B cell (primary cell): ENCODE results near the gene ZNF524. TPM values are rescaled to one million over a fixed set of nuclear protein-coding genes. Genes with fewer than 3 reads are reported as not detected.
A peak's percentile ranks its signal among the peaks of the same experiment; 100 is the strongest.

Source experiments
- ATAC-seq: fragments of 200-7000 bp; cut with Tn5 transposase; one replicate; pipeline ENCODE4 v1.10.0; 2021; ENCODE audit warnings: low read depth, mild to moderate bottlenecking, moderate number of reproducible peaks, moderate library complexity
- CTCF ChIA-PET: fragments of 350-600 bp; sonication (Branson Sonifier 250); formaldehyde crosslinking; loops from one replicate; lab custom pipeline; 2021; ENCODE audit warnings: antibody characterized with exemption, inconsistent platforms; lab: Charles Lee
- POLR2A ChIA-PET: fragments of 350-600 bp; sonication (Branson Sonifier 250); formaldehyde crosslinking; loops from one replicate; lab custom pipeline; 2021; ENCODE audit warnings: antibody characterized with exemption; lab: Charles Lee
- DNase-seq: peaks from one replicate; pipeline ENCODE4 v3.0.0; 2013
- H2AFZ ChIP-seq: 2 replicates; pipeline ENCODE4 v1.6.1; 2012; ENCODE audit warnings: mild to moderate bottlenecking, low read depth, low read length; ENCODE audit not compliant: insufficient read depth, poor library complexity, severe bottlenecking
- H3K27ac ChIP-seq, 2 donors: 1 replicate in 1 of 2; 2 replicates in 1 of 2; pipeline ENCODE4 v1.5.1; 2012 to 2013; ENCODE audit warnings: low read length in 2 of 2, mild to moderate bottlenecking in 2 of 2, moderate library complexity in 1 of 2
- H3K27me3 ChIP-seq, 4 experiments: fragments of 200-600 bp in 1 of 4; sonication (generic) in 1 of 4; replicated peaks in 1 of 4; 1 replicate in 2 of 4; 2 replicates in 2 of 4; pipeline versions ENCODE4 v1.6.1 to v1.7.0; 2013 to 2016; ENCODE audit warnings: low read length in 3 of 4, mild to moderate bottlenecking in 2 of 4, mixed read lengths in 1 of 4, moderate library complexity in 1 of 4; ENCODE audit not compliant: insufficient read depth in 4 of 4, control insufficient read depth in 3 of 4; ENCODE audit errors: control extremely low read depth in 1 of 4
- H3K36me3 ChIP-seq, 2 experiments: replicated peaks in 1 of 2; 1 replicate in 1 of 2; 2 replicates in 1 of 2; pipeline versions ENCODE4 v1.6.1 to v1.7.1; 2013; ENCODE audit warnings: low read length in 1 of 2; ENCODE audit not compliant: insufficient read depth in 2 of 2, control insufficient read depth in 1 of 2; ENCODE audit errors: control extremely low read depth in 1 of 2, extremely low read depth in 1 of 2
- H3K4me1 ChIP-seq, 2 donors: fragments of 200-600 bp in 1 of 2; sonication (generic) in 1 of 2; 1 replicate in 1 of 2; 2 replicates in 1 of 2; pipeline versions ENCODE4 v1.5.1 to v1.6.1; 2013 to 2017; ENCODE audit warnings: low read length in 2 of 2; ENCODE audit not compliant: control insufficient read depth in 2 of 2, insufficient read depth in 2 of 2
- H3K4me2 ChIP-seq: replicated peaks from 2 replicates; pipeline ENCODE3; 2012; ENCODE audit warnings: mild to moderate bottlenecking, low read depth, low read length; ENCODE audit not compliant: poor library complexity, severe bottlenecking
- H3K4me3 ChIP-seq, 5 experiments: fragments of 200-600 bp in 1 of 5; sonication (generic) in 1 of 5; 1 replicate in 3 of 5; 2 replicates in 2 of 5; pipeline versions ENCODE4 v1.5.1 to v1.7.0; 2011 to 2016; ENCODE audit warnings: low read length in 4 of 5, mild to moderate bottlenecking in 4 of 5, low read depth in 2 of 5, control low read depth in 1 of 5, moderate library complexity in 1 of 5; ENCODE audit not compliant: insufficient read depth in 1 of 5; ENCODE audit errors: control extremely low read depth in 1 of 5, extremely low read depth in 1 of 5
- H3K79me2 ChIP-seq: fragments of 200-600 bp; sonication (generic); one replicate; pipeline ENCODE4 v1.6.0; 2016; ENCODE audit warnings: low read length; ENCODE audit not compliant: control insufficient read depth, insufficient read depth
- H3K9ac ChIP-seq: fragments of 200-600 bp; sonication (generic); 2 replicates; pipeline ENCODE4 v1.6.1; 2017; ENCODE audit warnings: mild to moderate bottlenecking, low read length, moderate library complexity
- H3K9me3 ChIP-seq, 3 donors: one replicate each; pipeline versions ENCODE4 v1.6.1 to v1.7.1; 2013; ENCODE audit warnings: low read length in 2 of 3; ENCODE audit not compliant: control insufficient read depth in 2 of 3, insufficient read depth in 1 of 3; ENCODE audit errors: control extremely low read depth in 1 of 3
- H4K20me1 ChIP-seq: 2 replicates; pipeline ENCODE4 v1.6.0; 2012; ENCODE audit warnings: mild to moderate bottlenecking, low read length; ENCODE audit not compliant: insufficient read depth, control insufficient read depth, poor library complexity, severe bottlenecking
- H3K27ac Mint-ChIP-seq: one replicate; pipeline ENCODE4 v1.8.0; 2021; ENCODE audit warnings: mixed read lengths
- H3K27me3 Mint-ChIP-seq: one replicate; pipeline ENCODE4 v1.8.0; 2021; ENCODE audit warnings: mixed read lengths
- H3K4me1 Mint-ChIP-seq: one replicate; pipeline ENCODE4 v1.8.0; 2021; ENCODE audit warnings: mixed read lengths
- H3K4me3 Mint-ChIP-seq: one replicate; pipeline ENCODE4 v1.8.0; 2021; ENCODE audit warnings: mixed read lengths
- H3K9me3 Mint-ChIP-seq: one replicate; pipeline ENCODE4 v1.8.0; 2022; ENCODE audit warnings: mixed read lengths; ENCODE audit not compliant: insufficient read depth
- CTCF ChIP-seq: fragments of 200-600 bp; IDR thresholded peaks from one replicate; pipeline ENCODE4 v1.8.0; 2022; ENCODE audit warnings: antibody characterized with exemption, mild to moderate bottlenecking
- EZH2 ChIP-seq: IDR thresholded peaks from 2 replicates; pipeline ENCODE4 v1.6.1; 2012; ENCODE audit warnings: borderline replicate concordance, low read depth, mild to moderate bottlenecking, moderate library complexity, low read length; ENCODE audit not compliant: insufficient read depth, poor library complexity, severe bottlenecking
- WGBS: methylation state at CpG from one replicate; pipeline ENCODE4 v1.1.5; 2013; ENCODE audit warnings: missing lambda C conversion rate; ENCODE audit not compliant: insufficient coverage; 5-methylcytosine and 5-hydroxymethylcytosine counted together
- intact Hi-C: fragments of 100-400 bp; cut with micrococcal nuclease; formaldehyde crosslinking; loops from one replicate; pipeline ENCODE4 v1.10.0; 2022
- polyA plus RNA-seq: library from polyadenylated mRNA; depleted of rRNA; stranded (reverse); fragments of >200 nt; gene quantifications from 2 replicates; pipeline ENCODE4 v1.2.3, GENCODE V29; 2012
- total RNA-seq, 2 donors: library from RNA; stranded (reverse); fragments of 120-200 nt in 1 of 2; gene quantifications; 1 replicate in 1 of 2; 2 replicates in 1 of 2; pipeline versions ENCODE4 v1.2.3 to v1.2.4, GENCODE V29; 2013 to 2022

ZNF524 gene
- total and polyA plus RNA-seq, 2 donors (not counting 1 experiment from before 2014, with no cell fraction given) = 23.8 to 27.4 TPM

GRCh38 chr19:55601084-55601483 is 996 bp downstream of the ZNF524 start:
- Histone ChIP-seq H3K27ac (peak overlapping the region; percentile 60 to 67), H3K4me1 (peaks cover 10 to 32% of the 10 kb centered on the region in 2 donors), H3K27me3 (no peaks in the 10 kb centered on the region), H4K20me1 (no peaks in the 10 kb centered on the region), H3K79me2 (peaks cover 4% of the 10 kb centered on the region), H3K4me3 (peak overlapping the region in 4 of 5 experiments; percentile 47 to 97 (median 86)), H3K9ac (peak overlapping the region; percentile 88), H3K9me3 (peaks cover 0 to 8% (median 0%) of the 10 kb centered on the region in 3 donors), H3K36me3 (peaks cover 0 to 7% of the 10 kb centered on the region in 2 experiments), H3K4me2 (peak overlapping the region; percentile 83), H2AFZ (peak overlapping the region; percentile 92)
- ChIA-PET POLR2A (interaction anchor here (0.6 to 2.4 kb wide), 5 partner anchors 17 to 126 kb away, joined by 4 to 12 read pairs (median 4); partner anchors contain the start of genes U2AF2, ZNF581 and ZNF784), CTCF (interaction anchor here (0.9 to 1.7 kb wide), 3 partner anchors 31 to 459 kb away, joined by 3 to 6 read pairs (median 3); no protein-coding TSS in a partner anchor)
- peak overlapping the region; percentile 88 for H3K27ac Mint-ChIP-seq
- H3K9me3 Mint-ChIP-seq = no peaks in the 10 kb centered on the region
- ATAC-seq = no peak
- peaks cover 31% of the 10 kb centered on the region for H3K4me1 Mint-ChIP-seq
- no peak for DNase-seq
- intact Hi-C loops = loop anchor here (10.0 kb wide), 2 partner anchors 316 to 346 kb away; partner anchors contain the start of genes BRSK1, HSPBP1 and PPP6R1
- H3K27me3 Mint-ChIP-seq = no peaks in the 10 kb centered on the region
- peak overlapping the region; percentile 100 for H3K4me3 Mint-ChIP-seq
- TF ChIP-seq EZH2 = no peak
- TF ChIP-seq CTCF = no peak
- 90% methylated on average over 4 of the region's 4 CpGs for WGBS
